Measurements from ENCODE around the gene PDZD8. TPM values are rescaled to one million over a fixed set of nuclear protein-coding genes. Genes with fewer than 3 reads are reported as not detected.
"Not testable (repeated sequence)": the region's sequence is repeated elsewhere in the genome, so short reads cannot be mapped to it uniquely, and the experiment has no call there.

The PDZD8 gene
- total RNA-seq, 1 donor from 2014 or later = 23.3 TPM

DNA sequence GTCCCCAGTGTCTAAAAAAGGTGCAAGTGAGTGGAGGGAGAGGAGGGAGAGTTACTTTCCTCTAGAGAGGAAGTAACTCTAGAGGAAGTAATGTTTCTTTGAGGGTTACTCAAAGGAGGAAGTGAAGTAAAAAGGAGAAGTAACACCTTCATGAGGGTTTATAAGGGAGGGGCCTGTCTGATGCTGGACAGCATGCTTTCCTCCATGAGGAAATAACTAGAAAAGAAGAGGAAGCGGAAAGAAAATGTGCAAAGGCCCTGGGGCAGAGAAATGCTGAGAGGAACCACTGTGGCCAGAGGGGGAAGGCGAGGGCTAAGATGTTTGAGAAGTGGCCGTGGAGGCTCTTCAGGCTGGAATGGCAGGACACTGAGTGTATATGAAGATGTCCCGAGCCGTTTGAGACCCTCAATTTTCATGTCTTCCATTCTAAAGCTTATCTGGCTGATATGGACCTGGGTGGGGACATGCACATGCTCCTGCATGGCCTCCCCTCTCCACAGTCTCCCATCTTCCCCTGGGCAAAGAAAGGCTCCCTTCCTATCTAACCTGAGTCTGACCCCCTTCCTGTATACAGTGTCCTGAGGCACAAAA is 137.7 kb downstream of the PDZD8 start:
- TF ChIP-seq, protein P1, sequence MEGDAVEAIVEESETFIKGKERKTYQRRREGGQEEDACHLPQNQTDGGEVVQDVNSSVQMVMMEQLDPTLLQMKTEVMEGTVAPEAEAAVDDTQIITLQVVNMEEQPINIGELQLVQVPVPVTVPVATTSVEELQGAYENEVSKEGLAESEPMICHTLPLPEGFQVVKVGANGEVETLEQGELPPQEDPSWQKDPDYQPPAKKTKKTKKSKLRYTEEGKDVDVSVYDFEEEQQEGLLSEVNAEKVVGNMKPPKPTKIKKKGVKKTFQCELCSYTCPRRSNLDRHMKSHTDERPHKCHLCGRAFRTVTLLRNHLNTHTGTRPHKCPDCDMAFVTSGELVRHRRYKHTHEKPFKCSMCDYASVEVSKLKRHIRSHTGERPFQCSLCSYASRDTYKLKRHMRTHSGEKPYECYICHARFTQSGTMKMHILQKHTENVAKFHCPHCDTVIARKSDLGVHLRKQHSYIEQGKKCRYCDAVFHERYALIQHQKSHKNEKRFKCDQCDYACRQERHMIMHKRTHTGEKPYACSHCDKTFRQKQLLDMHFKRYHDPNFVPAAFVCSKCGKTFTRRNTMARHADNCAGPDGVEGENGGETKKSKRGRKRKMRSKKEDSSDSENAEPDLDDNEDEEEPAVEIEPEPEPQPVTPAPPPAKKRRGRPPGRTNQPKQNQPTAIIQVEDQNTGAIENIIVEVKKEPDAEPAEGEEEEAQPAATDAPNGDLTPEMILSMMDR (IDR thresholded peaks at IDR 0.05; ENCODE audit: partially characterized antibody, unreplicated experiment) = no peak
- no peak for DNase-seq
- Mint-ChIP-seq H3K27me3 (ENCODE audit: unreplicated experiment) (peaks cover 6% of the 10 kb centered on the region), H3K9me3 (ENCODE audit: unreplicated experiment) (peaks cover 5% of the 10 kb centered on the region), H3K4me3 (ENCODE audit: unreplicated experiment) (no peak overlapping the region), H3K27ac (ENCODE audit: unreplicated experiment) (no peak overlapping the region), H3K4me1 (ENCODE audit: low read depth, unreplicated experiment) (peaks cover 15% of the 10 kb centered on the region), H3K36me3 (ENCODE audit: unreplicated experiment) (peaks cover 3% of the 10 kb centered on the region)

DNA sequence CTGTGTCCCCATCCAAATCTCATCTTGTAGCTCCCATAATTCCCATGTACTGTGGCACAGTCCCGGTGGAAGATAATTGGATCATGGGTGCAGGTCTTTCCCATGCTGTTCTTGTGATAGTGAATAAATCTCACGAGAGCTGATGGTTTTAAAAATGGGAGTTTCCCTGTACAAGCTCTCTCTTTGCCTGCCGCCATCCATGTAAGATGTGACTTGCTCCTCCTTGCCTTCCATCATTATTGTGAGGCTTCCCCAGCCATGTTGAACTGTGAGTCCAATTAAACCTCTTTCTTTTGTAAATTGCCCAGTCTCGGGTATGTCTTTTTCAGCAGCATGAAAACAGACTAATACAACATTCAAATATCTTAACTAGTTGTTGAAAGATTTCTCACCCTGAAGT is 145.1 kb downstream of the PDZD8 start:
- not testable (repeated sequence) for DNase-seq; H3K4me3 Mint-ChIP-seq (ENCODE audit: unreplicated experiment); H3K27ac Mint-ChIP-seq (ENCODE audit: unreplicated experiment); H3K9me3 Mint-ChIP-seq (ENCODE audit: unreplicated experiment)
- Mint-ChIP-seq H3K36me3 (ENCODE audit: unreplicated experiment) (peaks cover 18% of the 10 kb centered on the region), H3K4me1 (ENCODE audit: low read depth, unreplicated experiment) (peaks cover 11% of the 10 kb centered on the region), H3K27me3 (ENCODE audit: unreplicated experiment) (peaks cover 11% of the 10 kb centered on the region)

DNA sequence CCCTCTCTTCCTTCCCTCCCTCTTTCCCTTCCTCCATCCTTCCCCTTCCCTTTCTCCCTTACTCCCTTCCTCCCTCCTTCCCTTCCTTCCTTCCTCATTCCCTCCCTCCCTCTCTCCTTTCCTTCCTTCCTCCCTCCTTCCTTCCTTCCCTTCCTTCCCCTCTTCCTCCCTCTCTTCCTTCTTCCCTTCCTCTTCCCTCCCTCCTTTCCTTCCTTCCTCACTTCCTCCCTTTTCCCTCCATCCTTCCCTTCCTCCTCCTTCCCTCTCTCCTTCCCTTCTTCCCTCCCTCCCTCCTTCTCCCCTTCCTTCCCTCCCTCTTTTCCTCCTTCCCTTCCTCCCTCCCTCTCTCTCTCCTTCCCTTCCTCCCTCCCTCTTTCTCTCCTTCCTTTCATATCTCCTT is 147.0 kb downstream of the PDZD8 start:
- peaks cover 12% of the 10 kb centered on the region for H3K4me1 Mint-ChIP-seq (ENCODE audit: low read depth, unreplicated experiment)
- H3K36me3 Mint-ChIP-seq (ENCODE audit: unreplicated experiment) = peaks cover 18% of the 10 kb centered on the region
- no peak overlapping the region for H3K27ac Mint-ChIP-seq (ENCODE audit: unreplicated experiment)
- no peak for DNase-seq
- no peak overlapping the region for H3K4me3 Mint-ChIP-seq (ENCODE audit: unreplicated experiment)
- peaks cover 14% of the 10 kb centered on the region for H3K27me3 Mint-ChIP-seq (ENCODE audit: unreplicated experiment)
- H3K9me3 Mint-ChIP-seq (ENCODE audit: unreplicated experiment) = peaks cover 14% of the 10 kb centered on the region
- TF ChIP-seq, protein P1 (IDR thresholded peaks at IDR 0.05; ENCODE audit: partially characterized antibody, unreplicated experiment) = no peak

Other genes starting within 250 kb of the PDZD8 start
- 0.27 TPM for gene VAX1, start 237.2 kb downstream of the PDZD8 start, total RNA-seq (ENCODE audit: unreplicated experiment)
- not detected for gene KCNK18, start 178.0 kb downstream of the PDZD8 start, total RNA-seq (ENCODE audit: unreplicated experiment)
- gene SLC18A2, start 134.3 kb downstream of the PDZD8 start, total RNA-seq (ENCODE audit: unreplicated experiment) = 12.0 TPM
- 0.47 TPM for gene EMX2, start 167.3 kb upstream of the PDZD8 start, total RNA-seq (ENCODE audit: unreplicated experiment)